Breast epithelium (tissue), 4 donors: Measurements from ENCODE around the gene PTPDC1. TPM values are rescaled to one million over a fixed set of nuclear protein-coding genes. Genes with fewer than 3 reads are reported as not detected.
A peak's percentile ranks its signal among the peaks of the same experiment; 100 is the strongest.

ENCODE experiments used
- DNase-seq, 2 donors: peaks; one replicate each; pipeline ENCODE4 v3.0.0-alpha.2; 2019; ENCODE audit warnings: low spot score in 2 of 2
- H3K27ac ChIP-seq, 2 donors: fragments of 200-600 bp; sonication (generic) in 1 of 2; one replicate each; pipeline ENCODE4 v1.5.1; 2016 to 2019; ENCODE audit warnings: mild to moderate bottlenecking in 1 of 2
- H3K27me3 ChIP-seq, 2 donors: fragments of 200-600 bp; sonication (generic) in 1 of 2; one replicate each; pipeline versions ENCODE4 v1.5.1 to v1.6.0; 2017 to 2019; ENCODE audit warnings: control low read depth in 1 of 2, mild to moderate bottlenecking in 1 of 2
- H3K36me3 ChIP-seq: fragments of 200-600 bp; one replicate; pipeline ENCODE4 v1.5.1; 2019
- H3K4me1 ChIP-seq, 2 donors: fragments of 200-600 bp; sonication (generic); one replicate each; pipeline ENCODE4 v1.5.1; 2016 to 2019; ENCODE audit warnings: control low read depth in 1 of 2
- H3K4me3 ChIP-seq, 3 donors: fragments of 200-600 bp; sonication (generic); 1 replicate in 2 of 3; 2 replicates in 1 of 3; pipeline ENCODE4 v1.5.1; 2016 to 2019; ENCODE audit warnings: mild to moderate bottlenecking in 3 of 3, moderate library complexity in 2 of 3
- H3K9me3 ChIP-seq, 2 donors: fragments of 200-600 bp; sonication (generic) in 1 of 2; one replicate each; pipeline ENCODE4 v1.5.1; 2016 to 2019; ENCODE audit warnings: control low read depth in 1 of 2
- POLR2A ChIP-seq: fragments of 450-650 bp; IDR thresholded peaks from one replicate; pipeline ENCODE4 v1.6.1; 2016; ENCODE audit warnings: antibody characterized with exemption, mild to moderate bottlenecking, moderate library complexity
- POLR2AphosphoS5 ChIP-seq, 3 donors: sonication (generic); formaldehyde crosslinking; IDR thresholded peaks; one replicate each; pipeline ENCODE4 v1.6.1; 2017; ENCODE audit warnings: antibody characterized with exemption in 3 of 3
- intact Hi-C: fragments of 100-400 bp; cut with DNase I; formaldehyde crosslinking; loops from one replicate; pipeline ENCODE4 v1.15.1; 2023; ENCODE audit warnings: low total_unique reads
- total RNA-seq, 3 donors: library from RNA; depleted of rRNA; stranded (reverse); fragments of >200 nt; gene quantifications; one replicate each; pipeline ENCODE4 v1.1.0, GENCODE V29; 2016
- TF ChIP-seq, protein P1 (sequence below), 3 donors: fragments of 450-650 bp; IDR thresholded peaks; one replicate each; pipeline ENCODE4 v1.5.1; 2016 to 2017; ENCODE audit warnings: antibody characterized with exemption in 3 of 3, mild to moderate bottlenecking in 3 of 3, moderate library complexity in 3 of 3

Gene PTPDC1
- total RNA-seq, 3 donors from 2014 or later = 11.4 to 12.1 (median 12.0) TPM

GRCh38 chr9:94135222-94135621, 51.0 kb downstream of the PTPDC1 start:
- peak overlapping the region; percentile 81 to 85 for H3K27ac ChIP-seq
- peaks cover 13 to 20% of the 10 kb centered on the region in 2 donors for H3K4me1 ChIP-seq
- peak in 1 of 2 donors; percentile 76 for DNase-seq
- no peaks in the 10 kb centered on the region for H3K36me3 ChIP-seq
- H3K27me3 ChIP-seq = no peaks in the 10 kb centered on the region
- TF ChIP-seq, protein P1, sequence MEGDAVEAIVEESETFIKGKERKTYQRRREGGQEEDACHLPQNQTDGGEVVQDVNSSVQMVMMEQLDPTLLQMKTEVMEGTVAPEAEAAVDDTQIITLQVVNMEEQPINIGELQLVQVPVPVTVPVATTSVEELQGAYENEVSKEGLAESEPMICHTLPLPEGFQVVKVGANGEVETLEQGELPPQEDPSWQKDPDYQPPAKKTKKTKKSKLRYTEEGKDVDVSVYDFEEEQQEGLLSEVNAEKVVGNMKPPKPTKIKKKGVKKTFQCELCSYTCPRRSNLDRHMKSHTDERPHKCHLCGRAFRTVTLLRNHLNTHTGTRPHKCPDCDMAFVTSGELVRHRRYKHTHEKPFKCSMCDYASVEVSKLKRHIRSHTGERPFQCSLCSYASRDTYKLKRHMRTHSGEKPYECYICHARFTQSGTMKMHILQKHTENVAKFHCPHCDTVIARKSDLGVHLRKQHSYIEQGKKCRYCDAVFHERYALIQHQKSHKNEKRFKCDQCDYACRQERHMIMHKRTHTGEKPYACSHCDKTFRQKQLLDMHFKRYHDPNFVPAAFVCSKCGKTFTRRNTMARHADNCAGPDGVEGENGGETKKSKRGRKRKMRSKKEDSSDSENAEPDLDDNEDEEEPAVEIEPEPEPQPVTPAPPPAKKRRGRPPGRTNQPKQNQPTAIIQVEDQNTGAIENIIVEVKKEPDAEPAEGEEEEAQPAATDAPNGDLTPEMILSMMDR (IDR thresholded peaks at IDR 0.05) = peak in 2 of 3 donors; percentile 25 to 31
- TF ChIP-seq POLR2A = no peak
- peak; percentile 36 to 98 (median 90) for TF ChIP-seq POLR2AphosphoS5 (IDR thresholded peaks at IDR 0.05)
- no peaks in the 10 kb centered on the region for H3K9me3 ChIP-seq
- intact Hi-C loops = no loop called here
- peak overlapping the region in 1 of 3 donors; percentile 13 for H3K4me3 ChIP-seq

DNA sequence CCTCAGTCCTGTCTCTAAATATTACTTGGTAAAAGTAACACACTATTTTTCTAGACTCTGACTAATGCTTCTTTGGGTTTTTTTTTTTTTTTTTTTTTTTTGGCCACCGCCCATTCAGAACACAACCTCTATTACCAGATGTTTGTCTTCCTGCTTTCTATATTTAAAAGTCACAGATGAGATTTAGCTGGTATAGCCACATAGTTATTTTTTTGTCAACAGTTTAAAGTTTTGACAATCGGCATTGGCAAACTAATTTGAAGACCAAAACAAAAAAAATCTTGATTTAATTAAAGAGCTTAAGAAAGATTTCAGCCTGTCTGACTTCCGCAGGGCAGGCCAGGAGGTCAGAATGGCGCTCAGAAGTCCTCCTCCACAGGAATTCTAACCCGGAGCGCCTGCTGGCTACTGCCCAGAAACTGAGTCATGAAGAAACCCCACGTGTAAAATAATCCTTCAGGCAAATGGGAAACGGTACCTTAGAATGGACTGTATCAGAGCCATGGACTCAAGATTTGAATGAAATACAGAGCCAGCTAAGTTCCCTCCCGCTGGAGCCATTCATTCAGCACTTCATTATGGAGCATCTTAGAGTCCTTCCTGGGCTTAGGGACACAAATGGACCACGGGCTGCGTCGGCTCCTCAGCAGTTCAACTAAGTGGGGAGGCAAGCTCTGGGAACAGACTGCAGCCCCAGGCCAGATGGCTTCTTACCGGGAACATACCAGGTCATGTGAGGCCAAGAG, 55.6 kb downstream of the PTPDC1 start:
- Histone ChIP-seq H3K36me3 (no peaks in the 10 kb centered on the region), H3K9me3 (no peaks in the 10 kb centered on the region), H3K4me3 (peak overlapping the region in 1 of 3 donors; percentile 34), H3K27me3 (no peaks in the 10 kb centered on the region), H3K27ac (peak overlapping the region; percentile 89), H3K4me1 (peaks cover 13 to 21% of the 10 kb centered on the region in 2 donors)
- intact Hi-C loops = no loop called here
- DNase-seq = peak; percentile 82 to 92
- TF ChIP-seq POLR2AphosphoS5 (IDR thresholded peaks at IDR 0.05) = peak; percentile 49 to 68 (median 62)
- TF ChIP-seq, protein P1 (IDR thresholded peaks at IDR 0.05) = no peak
- no peak for TF ChIP-seq POLR2A

DNA sequence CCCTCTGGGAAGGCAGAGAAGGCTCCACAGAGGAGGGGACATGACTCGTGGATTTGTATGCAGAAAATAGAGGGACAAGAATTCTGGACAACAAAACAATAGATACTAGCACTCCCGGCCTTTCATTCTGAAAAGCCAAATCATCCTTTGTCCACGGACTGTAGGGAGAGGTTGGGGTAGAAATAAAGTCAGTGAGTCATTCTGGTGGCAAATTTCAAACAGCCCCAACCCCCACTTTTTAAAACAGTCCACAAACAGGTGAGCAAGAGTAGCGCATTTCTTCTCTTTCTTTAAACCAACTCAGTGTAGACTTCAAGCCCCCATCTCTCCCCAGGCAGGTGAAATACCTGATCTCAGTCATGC, 56.1 kb downstream of the PTPDC1 start:
- H3K9me3 ChIP-seq = no peaks in the 10 kb centered on the region
- H3K4me3 ChIP-seq = peak overlapping the region in 1 of 3 donors; percentile 34
- no peaks in the 10 kb centered on the region for H3K27me3 ChIP-seq
- peaks cover 10 to 19% of the 10 kb centered on the region in 2 donors for H3K4me1 ChIP-seq
- H3K36me3 ChIP-seq = no peaks in the 10 kb centered on the region
- no peak for DNase-seq
- intact Hi-C loops = no loop called here
- peak overlapping the region; percentile 89 for H3K27ac ChIP-seq
- TF ChIP-seq POLR2A (no peak), POLR2AphosphoS5 (IDR thresholded peaks at IDR 0.05) (no peak)
- TF ChIP-seq, protein P1 (IDR thresholded peaks at IDR 0.05) = no peak

DNA sequence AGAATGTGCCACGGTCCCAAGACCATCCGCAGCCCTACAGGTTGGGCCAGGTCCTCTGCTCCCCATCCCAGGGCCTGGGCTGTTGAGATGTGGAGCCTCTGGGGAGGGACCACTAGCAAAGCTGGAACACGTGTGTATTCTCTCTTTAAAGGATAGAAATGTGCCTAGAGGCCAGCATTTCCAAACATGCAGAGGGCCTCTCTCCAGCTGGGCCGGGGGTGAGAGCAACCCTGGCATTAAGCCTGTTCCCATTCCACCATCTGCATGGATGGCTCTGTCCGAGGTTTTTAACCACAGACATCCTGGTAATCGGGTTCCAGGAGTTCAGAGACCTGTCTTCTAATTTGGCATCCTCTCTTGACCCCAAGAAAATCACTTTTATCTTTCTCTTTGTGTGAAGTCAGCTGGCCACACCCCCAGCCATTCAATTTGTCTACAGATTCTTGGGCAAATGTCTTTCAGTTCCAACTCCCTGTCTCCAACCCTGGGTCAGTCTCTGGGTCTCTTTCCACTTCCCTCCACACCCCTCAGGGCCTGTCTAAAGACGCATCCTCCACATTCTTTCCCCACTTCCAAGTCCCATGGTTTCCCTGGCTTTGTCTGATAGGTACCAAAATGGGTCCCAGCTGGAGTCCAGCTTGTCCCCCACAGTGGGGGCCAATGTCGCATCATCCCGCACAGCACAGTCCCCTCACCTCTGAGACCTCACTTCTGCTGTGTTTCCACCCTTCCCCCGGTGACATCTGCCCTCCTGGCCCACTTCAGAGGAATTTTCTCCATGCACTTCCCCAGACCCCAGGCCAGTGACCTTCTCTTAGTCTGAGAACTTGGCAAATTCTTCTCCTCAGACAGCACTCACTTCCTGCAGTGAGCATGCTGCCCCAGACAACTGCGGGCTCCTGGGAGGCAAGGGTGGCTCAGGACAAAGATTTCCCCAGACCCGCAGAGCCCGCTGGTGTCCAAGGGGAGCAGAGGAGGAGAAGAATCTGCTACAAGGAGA, 56.8 kb downstream of the PTPDC1 start:
- H3K27ac ChIP-seq = peak overlapping the region; percentile 89
- H3K4me1 ChIP-seq = peaks cover 10 to 13% of the 10 kb centered on the region in 2 donors
- TF ChIP-seq, protein P1 (IDR thresholded peaks at IDR 0.05) = no peak
- TF ChIP-seq POLR2AphosphoS5 (IDR thresholded peaks at IDR 0.05) (no peak), POLR2A (no peak)
- no peak for DNase-seq
- H3K36me3 ChIP-seq = no peaks in the 10 kb centered on the region
- no peak overlapping the region for H3K4me3 ChIP-seq
- intact Hi-C loops = no loop called here
- no peaks in the 10 kb centered on the region for H3K27me3 ChIP-seq
- no peaks in the 10 kb centered on the region for H3K9me3 ChIP-seq
